ENCODE results near the gene EXOC1L.
A peak's percentile ranks its signal among the peaks of the same experiment; 100 is the strongest.

Gene EXOC1L

GRCh38 chr4:55791666-55792065, 27.9 kb upstream of the EXOC1L start:
- CTCF ChIA-PET = no interaction called here
- no peaks in the 10 kb centered on the region for H3K36me3 ChIP-seq (ENCODE audit: control insufficient read depth in 2 of 2, insufficient read depth in 1 of 2, low read length in 2 of 2)
- H3K9me3 ChIP-seq (ENCODE audit: control insufficient read depth, insufficient read depth, low read depth, low read length) = no peaks in the 10 kb centered on the region
- H3K4me3 ChIP-seq (ENCODE audit: low read depth, low read length) = no peak overlapping the region
- no peak overlapping the region for H3K27ac ChIP-seq (ENCODE audit: extremely low read depth, low read depth, low read length)
- TF ChIP-seq GLIS1 (tag by site-specific recombination; IDR thresholded peaks at IDR 0.05) (0 out of 2 replicates have a peak, but pooled peaks have one; percentile 9), ZNF621 (tag by site-specific recombination; IDR thresholded peaks at IDR 0.05) (no peak), ZNF670 (tag by site-specific recombination; IDR thresholded peaks at IDR 0.05; ENCODE audit: low read depth) (no peak), TCF7L2 (IDR thresholded peaks at IDR 0.05; ENCODE audit: borderline replicate concordance, low read depth, low read length) (no peak)
- TF ChIP-seq, protein P1, sequence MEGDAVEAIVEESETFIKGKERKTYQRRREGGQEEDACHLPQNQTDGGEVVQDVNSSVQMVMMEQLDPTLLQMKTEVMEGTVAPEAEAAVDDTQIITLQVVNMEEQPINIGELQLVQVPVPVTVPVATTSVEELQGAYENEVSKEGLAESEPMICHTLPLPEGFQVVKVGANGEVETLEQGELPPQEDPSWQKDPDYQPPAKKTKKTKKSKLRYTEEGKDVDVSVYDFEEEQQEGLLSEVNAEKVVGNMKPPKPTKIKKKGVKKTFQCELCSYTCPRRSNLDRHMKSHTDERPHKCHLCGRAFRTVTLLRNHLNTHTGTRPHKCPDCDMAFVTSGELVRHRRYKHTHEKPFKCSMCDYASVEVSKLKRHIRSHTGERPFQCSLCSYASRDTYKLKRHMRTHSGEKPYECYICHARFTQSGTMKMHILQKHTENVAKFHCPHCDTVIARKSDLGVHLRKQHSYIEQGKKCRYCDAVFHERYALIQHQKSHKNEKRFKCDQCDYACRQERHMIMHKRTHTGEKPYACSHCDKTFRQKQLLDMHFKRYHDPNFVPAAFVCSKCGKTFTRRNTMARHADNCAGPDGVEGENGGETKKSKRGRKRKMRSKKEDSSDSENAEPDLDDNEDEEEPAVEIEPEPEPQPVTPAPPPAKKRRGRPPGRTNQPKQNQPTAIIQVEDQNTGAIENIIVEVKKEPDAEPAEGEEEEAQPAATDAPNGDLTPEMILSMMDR (tag by site-specific recombination; IDR thresholded peaks at IDR 0.05) = no peak
- no peaks in the 10 kb centered on the region for H3K4me1 ChIP-seq (ENCODE audit: control insufficient read depth, insufficient read depth, low read length)
- POLR2A ChIA-PET = no interaction called here

DNA sequence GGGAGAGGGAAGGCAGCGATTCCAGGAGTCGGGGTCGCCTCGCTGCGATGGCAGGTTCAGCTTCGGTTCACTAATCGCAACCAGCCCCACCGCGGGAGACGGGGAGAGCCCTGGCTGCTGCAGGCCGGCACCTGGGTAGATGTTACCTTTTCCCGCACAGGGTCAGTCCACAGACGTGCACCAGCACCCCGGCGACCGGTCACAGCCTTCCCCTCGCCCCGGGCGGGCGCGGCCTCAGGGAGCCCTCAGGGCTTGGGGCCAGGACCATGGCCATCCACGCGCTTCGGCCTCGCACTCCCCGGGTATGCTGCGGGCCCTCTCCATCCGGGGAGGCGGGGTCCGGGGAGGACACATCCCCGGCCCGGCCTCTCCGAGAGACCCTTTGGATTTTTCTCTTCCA, 26.1 kb upstream of the EXOC1L start:
- no peak overlapping the region for H3K27ac ChIP-seq (ENCODE audit: extremely low read depth, low read depth, low read length)
- no peaks in the 10 kb centered on the region for H3K36me3 ChIP-seq (ENCODE audit: control insufficient read depth in 2 of 2, insufficient read depth in 1 of 2, low read length in 2 of 2)
- CTCF ChIA-PET = no interaction called here
- POLR2A ChIA-PET = no interaction called here
- H3K4me3 ChIP-seq (ENCODE audit: low read depth, low read length) = no peak overlapping the region
- H3K4me1 ChIP-seq (ENCODE audit: control insufficient read depth, insufficient read depth, low read length) = no peaks in the 10 kb centered on the region
- H3K9me3 ChIP-seq (ENCODE audit: control insufficient read depth, insufficient read depth, low read depth, low read length) = no peaks in the 10 kb centered on the region
- no peak for TF ChIP-seq KLF9 (tag by site-specific recombination; IDR thresholded peaks at IDR 0.05; ENCODE audit: low read depth)

DNA sequence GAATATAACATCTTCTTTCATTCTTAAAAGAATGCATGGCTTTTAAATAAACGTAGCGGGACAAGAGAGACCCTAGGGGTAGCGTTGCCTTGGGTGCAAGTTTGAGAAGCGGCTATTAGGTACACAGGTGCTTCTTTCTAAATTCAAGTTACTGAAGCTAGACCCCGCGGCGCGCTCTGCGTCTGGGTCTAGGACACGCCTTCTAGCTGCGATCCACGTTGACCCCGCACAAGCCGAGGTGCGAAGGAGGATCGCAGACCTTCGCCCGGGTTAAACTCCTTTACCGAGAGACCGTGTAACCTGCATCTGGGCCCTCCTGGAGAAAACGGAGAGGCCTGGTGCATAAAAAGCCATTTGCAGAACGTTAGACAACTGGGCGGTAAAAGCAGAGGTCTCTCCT, 25.5 kb upstream of the EXOC1L start:
- POLR2A ChIA-PET = no interaction called here
- CTCF ChIA-PET = interaction anchor here (0.6 kb wide), 1 partner anchor 226 kb away, joined by 3 read pairs; no protein-coding TSS in a partner anchor
- Histone ChIP-seq H3K9me3 (ENCODE audit: control insufficient read depth, insufficient read depth, low read depth, low read length) (no peaks in the 10 kb centered on the region), H3K4me1 (ENCODE audit: control insufficient read depth, insufficient read depth, low read length) (no peaks in the 10 kb centered on the region), H3K27ac (ENCODE audit: extremely low read depth, low read depth, low read length) (no peak overlapping the region), H3K36me3 (ENCODE audit: control insufficient read depth in 2 of 2, insufficient read depth in 1 of 2, low read length in 2 of 2) (no peaks in the 10 kb centered on the region), H3K4me3 (ENCODE audit: low read depth, low read length) (no peak overlapping the region)
- TF ChIP-seq ZNF654 (tag by site-specific recombination; IDR thresholded peaks at IDR 0.05; ENCODE audit: low read depth) (no peak), TSHZ1 (tag by site-specific recombination; IDR thresholded peaks at IDR 0.05; ENCODE audit: borderline replicate concordance) (no peak), ZFP3 (tag by site-specific recombination; IDR thresholded peaks at IDR 0.05; ENCODE audit: low read depth) (no peak), ZNF174 (tag by site-specific recombination; IDR thresholded peaks at IDR 0.05) (no peak), ZNF645 (tag by site-specific recombination; IDR thresholded peaks at IDR 0.05) (no peak), ZNF335 (tag by site-specific recombination; conservative IDR thresholded peaks at IDR 0.05) (no peak), SALL2 (tag by site-specific recombination; IDR thresholded peaks at IDR 0.05; ENCODE audit: borderline replicate concordance) (no peak), ZIC2 (tag by site-specific recombination; IDR thresholded peaks at IDR 0.05) (no peak), ZNF488 (tag by site-specific recombination; IDR thresholded peaks at IDR 0.05) (no peak), ZNF843 (tag by site-specific recombination; IDR thresholded peaks at IDR 0.05) (no peak), ZNF48 (tag by site-specific recombination; IDR thresholded peaks at IDR 0.05) (no peak), SP2 (tag by site-specific recombination; IDR thresholded peaks at IDR 0.05) (no peak), ZNF624 (tag by site-specific recombination; IDR thresholded peaks at IDR 0.05) (no peak), ZNF792 (tag by site-specific recombination; IDR thresholded peaks at IDR 0.05) (no peak)
- TF ChIP-seq, protein P2, sequence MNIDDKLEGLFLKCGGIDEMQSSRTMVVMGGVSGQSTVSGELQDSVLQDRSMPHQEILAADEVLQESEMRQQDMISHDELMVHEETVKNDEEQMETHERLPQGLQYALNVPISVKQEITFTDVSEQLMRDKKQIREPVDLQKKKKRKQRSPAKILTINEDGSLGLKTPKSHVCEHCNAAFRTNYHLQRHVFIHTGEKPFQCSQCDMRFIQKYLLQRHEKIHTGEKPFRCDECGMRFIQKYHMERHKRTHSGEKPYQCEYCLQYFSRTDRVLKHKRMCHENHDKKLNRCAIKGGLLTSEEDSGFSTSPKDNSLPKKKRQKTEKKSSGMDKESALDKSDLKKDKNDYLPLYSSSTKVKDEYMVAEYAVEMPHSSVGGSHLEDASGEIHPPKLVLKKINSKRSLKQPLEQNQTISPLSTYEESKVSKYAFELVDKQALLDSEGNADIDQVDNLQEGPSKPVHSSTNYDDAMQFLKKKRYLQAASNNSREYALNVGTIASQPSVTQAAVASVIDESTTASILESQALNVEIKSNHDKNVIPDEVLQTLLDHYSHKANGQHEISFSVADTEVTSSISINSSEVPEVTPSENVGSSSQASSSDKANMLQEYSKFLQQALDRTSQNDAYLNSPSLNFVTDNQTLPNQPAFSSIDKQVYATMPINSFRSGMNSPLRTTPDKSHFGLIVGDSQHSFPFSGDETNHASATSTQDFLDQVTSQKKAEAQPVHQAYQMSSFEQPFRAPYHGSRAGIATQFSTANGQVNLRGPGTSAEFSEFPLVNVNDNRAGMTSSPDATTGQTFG (tag by site-specific recombination; IDR thresholded peaks at IDR 0.05; ENCODE audit: borderline replicate concordance) = no peak
